SK-N-SH (cell line): ENCODE measurements around the gene TEX52. TPM values are rescaled to one million over a fixed set of nuclear protein-coding genes. Genes with fewer than 3 reads are reported as not detected.

ENCODE experiments used
- CTCF ChIA-PET: fragments of 300-600, 350-600 bp; formaldehyde crosslinking; extraction: SDS; loops from one replicate; lab custom pipeline; 2021; lab: Yijun Ruan, JAX
- POLR2A ChIA-PET: fragments of 350-600 bp; sonication (Branson Sonifier 250); formaldehyde crosslinking; extraction: SDS; loops from one replicate; lab custom pipeline; 2020; ENCODE audit warnings: antibody characterized with exemption, inconsistent platforms; lab: Yijun Ruan, JAX
- DNase-seq: peaks from one replicate; pipeline ENCODE4 v3.0.0; 2012
- H2AFZ ChIP-seq: fragments of 200-600 bp; sonication (generic); 2 replicates; pipeline ENCODE4 v1.8.1; 2016; ENCODE audit warnings: antibody characterized with exemption, mild to moderate bottlenecking, low read depth
- H3F3A ChIP-seq: fragments of 200-600 bp; sonication (generic); replicated peaks from 2 replicates; pipeline ENCODE3; 2016; ENCODE audit warnings: antibody characterized with exemption, mild to moderate bottlenecking; ENCODE audit not compliant: insufficient read depth
- H3K27ac ChIP-seq, 2 experiments: fragments of 200-500 bp in 1 of 2; fragments of 200-600 bp in 1 of 2; sonication (Bioruptor generic) in 1 of 2; sonication (generic), shearing (Covaris generic) in 1 of 2; 2 replicates each; pipeline versions ENCODE4 v1.5.1 to v1.6.1; 2014 to 2016; ENCODE audit warnings: low read depth in 2 of 2, inconsistent platforms in 1 of 2, low read length in 1 of 2, mild to moderate bottlenecking in 1 of 2, mixed read lengths in 1 of 2
- H3K27me3 ChIP-seq: fragments of 200-600 bp; sonication (generic), shearing (Covaris generic); 2 replicates; pipeline ENCODE4 v1.6.1; 2016; ENCODE audit warnings: mixed run types; ENCODE audit not compliant: insufficient read depth
- H3K36me3 ChIP-seq, 2 experiments: fragments of 200-500 bp in 1 of 2; fragments of 200-600 bp in 1 of 2; sonication (Bioruptor generic) in 1 of 2; sonication (generic) in 1 of 2; replicated peaks in 1 of 2; 2 replicates each; pipeline versions ENCODE3 to v1.5.1; 2014 to 2016; ENCODE audit warnings: low read length in 1 of 2, mild to moderate bottlenecking in 1 of 2; ENCODE audit not compliant: insufficient read depth in 2 of 2, control insufficient read depth in 1 of 2
- H3K4me1 ChIP-seq, 2 experiments: fragments of 200-500 bp in 1 of 2; fragments of 200-600 bp in 1 of 2; sonication (Bioruptor generic) in 1 of 2; sonication (generic), shearing (Covaris generic) in 1 of 2; 2 replicates each; pipeline versions ENCODE4 v1.5.1 to v1.6.1; 2014 to 2016; ENCODE audit warnings: low read depth in 1 of 2, low read length in 1 of 2, mixed run types in 1 of 2; ENCODE audit not compliant: insufficient read depth in 2 of 2, control insufficient read depth in 1 of 2
- H3K4me2 ChIP-seq: fragments of 200-600 bp; sonication (generic), shearing (Covaris generic); 2 replicates; pipeline ENCODE4 v1.6.1; 2017; ENCODE audit warnings: mixed run types
- H3K4me3 ChIP-seq, 2 experiments: fragments of 200-500 bp in 1 of 2; fragments of 200-600 bp in 1 of 2; sonication (Bioruptor generic) in 1 of 2; sonication (generic), shearing (Covaris generic) in 1 of 2; 2 replicates each; pipeline versions ENCODE4 v1.5.1 to v1.8.1; 2014 to 2016; ENCODE audit warnings: low read depth in 2 of 2, inconsistent platforms in 1 of 2, low read length in 1 of 2, mild to moderate bottlenecking in 1 of 2, mixed read lengths in 1 of 2, moderate library complexity in 1 of 2
- H3K79me2 ChIP-seq: fragments of 200-600 bp; sonication (generic); 2 replicates; pipeline ENCODE4 v1.8.1; 2017; ENCODE audit warnings: mild to moderate bottlenecking; ENCODE audit not compliant: insufficient read depth
- H3K9ac ChIP-seq: fragments of 200-600 bp; sonication (generic); 2 replicates; pipeline ENCODE4 v1.6.1; 2017; ENCODE audit warnings: mixed run types
- H3K9me2 ChIP-seq: fragments of 200-600 bp; sonication (generic); 2 replicates; pipeline ENCODE4 v1.6.1; 2017; ENCODE audit warnings: mixed run types
- H3K9me3 ChIP-seq: fragments of 200-600 bp; sonication (generic); 2 replicates; pipeline ENCODE4 v1.6.1; 2017; ENCODE audit warnings: mixed run types, mild to moderate bottlenecking, moderate library complexity
- H4K20me1 ChIP-seq: fragments of 200-600 bp; sonication (generic); 2 replicates; pipeline ENCODE4 v1.6.1; 2017; ENCODE audit warnings: mild to moderate bottlenecking, mixed run types; ENCODE audit not compliant: insufficient read depth
- EZH2phosphoT487 ChIP-seq: fragments of 200-600 bp; sonication (generic); IDR thresholded peaks from 2 replicates; pipeline ENCODE4 v1.6.1; 2017; ENCODE audit warnings: low read depth, mixed run types, mild to moderate bottlenecking, antibody characterized with exemption, moderate library complexity, borderline replicate concordance
- FOSL2 ChIP-seq: IDR thresholded peaks from 2 replicates; pipeline ENCODE4 v1.4.0; 2012; ENCODE audit warnings: low read depth, mild to moderate bottlenecking, moderate library complexity, borderline replicate concordance
- FOXJ3 ChIP-seq: sonication (generic); formaldehyde crosslinking; IDR thresholded peaks from 2 replicates; pipeline ENCODE4 v1.5.1; 2020; ENCODE audit warnings: mild to moderate bottlenecking, missing genetic modification reagents
- FOXM1 ChIP-seq: IDR thresholded peaks from 2 replicates; pipeline ENCODE4 v1.4.0; 2012; ENCODE audit warnings: low read depth, mild to moderate bottlenecking
- GATA2 ChIP-seq: sonication (generic); formaldehyde crosslinking; IDR thresholded peaks from 2 replicates; pipeline ENCODE4 v1.5.0; 2020; ENCODE audit warnings: mild to moderate bottlenecking, missing genetic modification reagents
- JUND ChIP-seq: IDR thresholded peaks from 2 replicates; pipeline ENCODE4 v1.4.0; 2012
- MEF2A ChIP-seq: IDR thresholded peaks from 2 replicates; pipeline ENCODE4 v1.4.0; 2012; ENCODE audit warnings: low read depth, borderline replicate concordance
- MXI1 ChIP-seq: IDR thresholded peaks from 2 replicates; pipeline ENCODE4 v1.6.1; 2012; ENCODE audit warnings: mild to moderate bottlenecking, low read depth, low read length, improper control_type of control experiment
- POLR2AphosphoS5 ChIP-seq: IDR thresholded peaks from 2 replicates; pipeline ENCODE4 v1.6.1; 2012; ENCODE audit warnings: low read depth, low read length
- RAD21 ChIP-seq: IDR thresholded peaks from 2 replicates; pipeline ENCODE4 v1.6.1; 2012; ENCODE audit warnings: mild to moderate bottlenecking, low read length
- SMC3 ChIP-seq: IDR thresholded peaks from 2 replicates; pipeline ENCODE4 v1.6.1; 2012; ENCODE audit warnings: low read depth, low read length, improper control_type of control experiment
- TEAD4 ChIP-seq: IDR thresholded peaks from 2 replicates; pipeline ENCODE4 v1.4.0; 2012; ENCODE audit warnings: mild to moderate bottlenecking, borderline replicate concordance; ENCODE audit not compliant: insufficient read depth
- YY1 ChIP-seq: IDR thresholded peaks from 2 replicates; pipeline ENCODE4 v1.4.0; 2012; ENCODE audit warnings: low read depth, mild to moderate bottlenecking
- WGBS: methylation state at CpG from one replicate; pipeline ENCODE4 v1.1.6; 2017; ENCODE audit warnings: low lambda C conversion rate; 5-methylcytosine and 5-hydroxymethylcytosine counted together
- polyA plus RNA-seq, 3 experiments: library from polyadenylated mRNA; depleted of rRNA; stranded (reverse); fragments of >200 nt; gene quantifications; 2 replicates each; pipeline ENCODE4 v1.2.3, GENCODE V29; 2012
- TF ChIP-seq, protein P1 (sequence below): IDR thresholded peaks from 2 replicates; pipeline ENCODE4 v1.4.0; 2012; ENCODE audit warnings: low read depth
- TF ChIP-seq, protein P2 (sequence below): IDR thresholded peaks from 2 replicates; pipeline ENCODE4 v1.6.1; 2012; ENCODE audit warnings: mild to moderate bottlenecking, low read depth, low read length, moderate library complexity

TEX52 gene
- polyA plus RNA-seq, 1 of the 3 experiments (the other 2 are of a cell fraction), result not detected

DNA sequence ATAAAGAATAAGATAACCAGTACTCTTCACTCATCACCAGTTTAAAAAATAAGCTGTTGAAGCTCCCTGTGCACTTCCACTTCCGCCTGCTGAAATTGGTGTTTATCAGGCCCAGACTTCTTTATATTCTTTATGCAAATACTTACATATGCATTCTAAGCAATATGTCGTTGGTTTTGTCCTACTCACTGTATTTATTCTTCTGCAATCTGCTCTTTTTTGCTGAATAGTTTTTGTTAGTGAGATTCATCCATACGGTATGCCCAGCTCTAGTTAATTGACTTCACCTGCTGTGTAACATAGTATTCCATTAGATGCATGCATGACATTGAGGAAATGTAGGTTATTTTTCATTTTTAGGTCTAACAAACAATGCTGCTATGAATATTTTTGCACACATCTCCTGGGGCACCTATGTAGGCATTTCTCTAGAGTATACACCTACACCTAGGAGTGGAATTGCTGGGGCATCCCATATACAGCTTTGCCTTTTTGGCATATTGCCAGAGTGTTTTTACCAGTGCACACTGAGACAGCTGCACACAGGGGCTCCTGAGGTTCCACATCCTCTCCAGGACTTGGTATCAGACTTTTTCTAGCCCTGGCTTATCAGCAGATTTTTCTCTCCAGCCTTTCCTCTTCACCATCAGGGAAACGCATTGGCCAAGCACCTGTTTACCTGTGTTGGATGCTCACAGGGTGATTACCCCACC is 21.0 kb downstream of the TEX52 start:
- no peaks in the 10 kb centered on the region for H3F3A ChIP-seq
- 76% methylated on average over 4 of the region's 4 CpGs for WGBS
- no peaks in the 10 kb centered on the region for H3K9me3 ChIP-seq
- ChIA-PET POLR2A (no interaction called here), CTCF (interaction anchor here (0.8 to 3.5 kb wide), 8 partner anchors 10 to 199 kb away, joined by 3 to 15 read pairs (median 8); partner anchors contain the start of genes FOXM1, ITFG2 and RHNO1)
- no peaks in the 10 kb centered on the region for H4K20me1 ChIP-seq
- H3K36me3 ChIP-seq, result no peaks in the 10 kb centered on the region
- no peak overlapping the region for H3K4me2 ChIP-seq
- no peak overlapping the region for H3K4me3 ChIP-seq
- TF ChIP-seq MEF2A (no peak), SMC3 (no peak), FOXJ3 (CRISPR knock-in tag) (no peak), POLR2AphosphoS5 (no peak), YY1 (no peak), FOXM1 (no peak), JUND (no peak), TEAD4 (no peak), EZH2phosphoT487 (no peak), FOSL2 (no peak)
- TF ChIP-seq, protein P1, sequence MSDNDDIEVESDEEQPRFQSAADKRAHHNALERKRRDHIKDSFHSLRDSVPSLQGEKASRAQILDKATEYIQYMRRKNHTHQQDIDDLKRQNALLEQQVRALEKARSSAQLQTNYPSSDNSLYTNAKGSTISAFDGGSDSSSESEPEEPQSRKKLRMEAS, result no peak
- no peaks in the 10 kb centered on the region for H3K79me2 ChIP-seq
- H3K27me3 ChIP-seq, result no peaks in the 10 kb centered on the region
- H2AFZ ChIP-seq, result no peak overlapping the region
- no peak overlapping the region for H3K9ac ChIP-seq
- H3K4me1 ChIP-seq, result peaks cover 4 to 16% of the 10 kb centered on the region in 2 experiments; a peak in 3 of 4 replicates
- DNase-seq, result no peak
- no peak overlapping the region for H3K27ac ChIP-seq
- H3K9me2 ChIP-seq, result no peaks in the 10 kb centered on the region

DNA sequence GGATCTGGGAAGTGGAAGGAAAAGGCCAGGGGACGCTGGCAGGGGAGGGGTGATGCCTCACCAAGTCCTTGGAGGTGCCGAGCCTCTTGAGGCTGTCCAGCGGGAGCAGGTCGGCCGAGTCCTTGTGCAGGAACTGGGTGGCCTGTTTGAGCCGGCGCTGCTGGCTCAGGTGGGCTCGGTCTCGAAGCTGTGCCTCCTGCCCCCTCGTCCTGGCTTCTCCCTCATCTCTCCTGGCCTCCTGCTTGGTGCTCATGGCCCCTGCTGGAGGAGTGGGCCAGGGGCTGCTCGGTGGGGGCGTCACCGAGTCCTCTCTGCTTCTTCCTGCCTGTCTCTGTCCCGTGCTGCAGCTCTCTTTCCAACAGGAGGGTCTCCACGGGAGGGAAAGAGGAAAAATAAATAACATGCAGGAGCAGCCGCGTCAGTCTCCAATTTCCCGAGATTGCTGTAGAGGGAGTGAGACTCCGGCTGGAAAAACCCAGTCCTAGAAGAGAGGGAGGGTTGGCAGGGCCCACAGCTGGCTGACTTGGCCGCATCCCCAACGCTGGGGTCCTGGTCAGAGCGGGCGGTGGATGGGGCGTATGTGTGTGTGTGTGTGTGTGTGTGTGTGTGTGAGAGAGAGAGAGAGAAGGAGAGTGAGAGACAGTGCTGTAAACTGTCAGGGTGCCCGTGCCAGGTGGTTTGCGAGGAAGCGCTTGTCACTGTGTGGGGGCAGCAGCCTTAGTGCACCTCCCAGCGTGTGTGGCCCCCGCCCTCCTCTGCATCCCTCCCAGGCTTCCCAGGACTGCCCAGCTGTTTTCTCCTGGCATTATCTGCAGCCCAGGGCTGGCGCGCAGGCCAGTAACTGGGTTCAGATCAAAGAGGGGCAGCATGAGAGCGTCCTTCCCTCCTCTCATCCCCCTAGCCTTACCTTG is 22.0 kb downstream of the TEX52 start, which contains the start of gene NRIP2:
Gene NRIP2, minus strand, starts transcription at position 455 of the 911 bp plus-strand sequence. Its CDS starts 52 bp downstream, at position 403.
- H4K20me1 ChIP-seq, result no peaks in the 10 kb centered on the region
- peak; percentile 90 for DNase-seq
- no peaks in the 10 kb centered on the region for H3K79me2 ChIP-seq
- no peak within 1 kb of the TSS for H3K9ac ChIP-seq
- TF ChIP-seq, protein P2, sequence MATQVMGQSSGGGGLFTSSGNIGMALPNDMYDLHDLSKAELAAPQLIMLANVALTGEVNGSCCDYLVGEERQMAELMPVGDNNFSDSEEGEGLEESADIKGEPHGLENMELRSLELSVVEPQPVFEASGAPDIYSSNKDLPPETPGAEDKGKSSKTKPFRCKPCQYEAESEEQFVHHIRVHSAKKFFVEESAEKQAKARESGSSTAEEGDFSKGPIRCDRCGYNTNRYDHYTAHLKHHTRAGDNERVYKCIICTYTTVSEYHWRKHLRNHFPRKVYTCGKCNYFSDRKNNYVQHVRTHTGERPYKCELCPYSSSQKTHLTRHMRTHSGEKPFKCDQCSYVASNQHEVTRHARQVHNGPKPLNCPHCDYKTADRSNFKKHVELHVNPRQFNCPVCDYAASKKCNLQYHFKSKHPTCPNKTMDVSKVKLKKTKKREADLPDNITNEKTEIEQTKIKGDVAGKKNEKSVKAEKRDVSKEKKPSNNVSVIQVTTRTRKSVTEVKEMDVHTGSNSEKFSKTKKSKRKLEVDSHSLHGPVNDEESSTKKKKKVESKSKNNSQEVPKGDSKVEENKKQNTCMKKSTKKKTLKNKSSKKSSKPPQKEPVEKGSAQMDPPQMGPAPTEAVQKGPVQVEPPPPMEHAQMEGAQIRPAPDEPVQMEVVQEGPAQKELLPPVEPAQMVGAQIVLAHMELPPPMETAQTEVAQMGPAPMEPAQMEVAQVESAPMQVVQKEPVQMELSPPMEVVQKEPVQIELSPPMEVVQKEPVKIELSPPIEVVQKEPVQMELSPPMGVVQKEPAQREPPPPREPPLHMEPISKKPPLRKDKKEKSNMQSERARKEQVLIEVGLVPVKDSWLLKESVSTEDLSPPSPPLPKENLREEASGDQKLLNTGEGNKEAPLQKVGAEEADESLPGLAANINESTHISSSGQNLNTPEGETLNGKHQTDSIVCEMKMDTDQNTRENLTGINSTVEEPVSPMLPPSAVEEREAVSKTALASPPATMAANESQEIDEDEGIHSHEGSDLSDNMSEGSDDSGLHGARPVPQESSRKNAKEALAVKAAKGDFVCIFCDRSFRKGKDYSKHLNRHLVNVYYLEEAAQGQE, result no peak
- TF ChIP-seq GATA2 (CRISPR knock-in tag) (peak; percentile 36; the same call in 1 of the 2 replicates), RAD21 (peak; percentile 26; the same call in 1 of the 2 replicates), MXI1 (peak; percentile 57; the same call in 1 of the 2 replicates)
- TF ChIP-seq, all 33 proteins: peak for 3
- WGBS, result 42% methylated on average over 27 of the region's 32 CpGs
- Histone ChIP-seq H3K27ac (no peak within 1 kb of the TSS), H3K4me3 (no peak within 1 kb of the TSS; a peak in 1 of 4 replicates), H3K9me3 (no peaks in the 10 kb centered on the region), H3K9me2 (no peaks in the 10 kb centered on the region), H3F3A (no peaks in the 10 kb centered on the region), H3K4me1 (peaks cover 4 to 15% of the 10 kb centered on the region in 2 experiments; a peak in 3 of 4 replicates), H3K36me3 (no peaks in the 10 kb centered on the region), H3K4me2 (no peak within 1 kb of the TSS), H3K27me3 (no peaks in the 10 kb centered on the region), H2AFZ (no peak within 1 kb of the TSS)
- POLR2A ChIA-PET, result interaction anchor here (0.6 kb wide), 2 partner anchors 22 to 530 kb away, joined by 3 to 4 read pairs; no protein-coding TSS in a partner anchor
- CTCF ChIA-PET, result interaction anchor here (0.7 to 3.5 kb wide), 11 partner anchors 11 to 207 kb away, joined by 3 to 15 read pairs (median 4); partner anchors contain the start of genes FOXM1, ITFG2 and RHNO1
